Keratinocyte (primary cell): ENCODE data around the gene DKC1. TPM values are rescaled to one million over a fixed set of nuclear protein-coding genes. Genes with fewer than 3 reads are reported as not detected.

Experiments used
- DNase-seq: peaks from one replicate; pipeline ENCODE4 v3.0.0-alpha.2; 2011; ENCODE audit warnings: low read depth, missing footprints, low spot score
- FAIRE-seq: peaks from 2 replicates; lab custom pipeline; 2011; peaks lifted over from hg19 to GRCh38; lab: Jason Lieb, UNC
- H2AFZ ChIP-seq: 2 replicates; pipeline ENCODE4 v1.6.0; 2012; ENCODE audit warnings: low read length, control low read depth, inconsistent platforms; ENCODE audit not compliant: control insufficient read depth
- H3K27ac ChIP-seq: 2 replicates; pipeline ENCODE4 v1.5.1; 2011; ENCODE audit warnings: low read length; ENCODE audit not compliant: control insufficient read depth, insufficient read depth
- H3K27me3 ChIP-seq: 3 replicates; pipeline ENCODE4 v1.6.0; 2011; ENCODE audit warnings: low read length; ENCODE audit not compliant: control insufficient read depth, insufficient read depth; ENCODE audit errors: extremely low read depth
- H3K36me3 ChIP-seq, 2 experiments: 2 replicates in 1 of 2; 3 replicates in 1 of 2; pipeline ENCODE4 v1.5.1; 2011; ENCODE audit warnings: low read length in 2 of 2, mild to moderate bottlenecking in 1 of 2; ENCODE audit not compliant: control insufficient read depth in 2 of 2, insufficient read depth in 2 of 2; ENCODE audit errors: extremely low read depth in 1 of 2
- H3K4me1 ChIP-seq: 3 replicates; pipeline ENCODE4 v1.5.1; 2011; ENCODE audit warnings: low read length; ENCODE audit not compliant: control insufficient read depth, insufficient read depth; ENCODE audit errors: extremely low read depth
- H3K4me2 ChIP-seq: 3 replicates; pipeline ENCODE4 v1.6.0; 2011; ENCODE audit warnings: low read depth, low read length; ENCODE audit not compliant: control insufficient read depth, insufficient read depth; ENCODE audit errors: extremely low read depth
- H3K4me3 ChIP-seq, 3 experiments: fragments of 200-600 bp in 1 of 3; sonication (generic) in 1 of 3; 2 replicates in 2 of 3; 3 replicates in 1 of 3; pipeline ENCODE4 v1.5.1; 2011 to 2016; ENCODE audit warnings: low read length in 3 of 3, mild to moderate bottlenecking in 3 of 3, control low read depth in 2 of 3, inconsistent platforms in 1 of 3, low read depth in 1 of 3, mixed read lengths in 1 of 3, mixed run types in 1 of 3, moderate library complexity in 1 of 3; ENCODE audit not compliant: control insufficient read depth in 2 of 3, insufficient read depth in 2 of 3; ENCODE audit errors: extremely low read depth in 1 of 3
- H3K79me2 ChIP-seq: 2 replicates; pipeline ENCODE4 v1.6.0; 2012; ENCODE audit warnings: low read length; ENCODE audit not compliant: control insufficient read depth, insufficient read depth
- H3K9ac ChIP-seq: 3 replicates; pipeline ENCODE4 v1.6.0; 2011; ENCODE audit warnings: low read length; ENCODE audit not compliant: control insufficient read depth, insufficient read depth; ENCODE audit errors: extremely low read depth
- H3K9me1 ChIP-seq: 3 replicates; pipeline ENCODE4 v1.6.0; 2011; ENCODE audit warnings: low read length; ENCODE audit not compliant: control insufficient read depth, insufficient read depth; ENCODE audit errors: extremely low read depth
- H3K9me3 ChIP-seq: 2 replicates; pipeline ENCODE4 v1.5.1; 2012; ENCODE audit warnings: low read depth, low read length; ENCODE audit not compliant: control insufficient read depth
- H4K20me1 ChIP-seq: 3 replicates; pipeline ENCODE4 v1.6.0; 2011; ENCODE audit warnings: low read length; ENCODE audit not compliant: control insufficient read depth, insufficient read depth; ENCODE audit errors: extremely low read depth
- EZH2 ChIP-seq: IDR thresholded peaks from one replicate; pipeline ENCODE4 v1.6.1; 2012; ENCODE audit warnings: inconsistent platforms, mild to moderate bottlenecking, low read length, moderate library complexity
- dilution Hi-C: fragments of 300-500 bp; cut with MboI; formaldehyde crosslinking; loops from one replicate; pipeline ENCODE4 v1.7.0; 2020; ENCODE audit warnings: low sequenced_read_pairs; ENCODE audit not compliant: extremely low pct_ligation_motif_present
- polyA plus RNA-seq, 5 experiments: library from polyadenylated mRNA; depleted of rRNA in 3 of 5; stranded (reverse) in 3 of 5; stranded (forward) in 1 of 5; unstranded in 1 of 5; fragments of >200 nt; gene quantifications; 1 replicate in 1 of 5; 2 replicates in 3 of 5; 3 replicates in 1 of 5; pipeline versions ENCODE4 v1.2.1 to v1.2.3, GENCODE V29; 2011 to 2012; ENCODE audit warnings: missing spikeins in 2 of 5, low read depth in 1 of 5, low replicate concordance in 1 of 5
- TF ChIP-seq, protein P1 (sequence below), 3 experiments: IDR thresholded peaks in 1 of 3; conservative IDR thresholded peaks in 1 of 3; optimal IDR thresholded peaks in 1 of 3; 2 replicates in 2 of 3; 3 replicates in 1 of 3; pipeline versions ENCODE3 to v1.5.1; 2011; ENCODE audit warnings: low read length in 3 of 3, mild to moderate bottlenecking in 3 of 3, moderate library complexity in 2 of 3, control low read depth in 1 of 3, inconsistent platforms in 1 of 3; ENCODE audit not compliant: insufficient read depth in 2 of 3; ENCODE audit errors: extremely low read depth in 1 of 3

The DKC1 gene
- polyA plus RNA-seq, 1 donor (not counting 4 experiments of a cell fraction or from before 2014, with no cell fraction given): 80.7 TPM

DNA sequence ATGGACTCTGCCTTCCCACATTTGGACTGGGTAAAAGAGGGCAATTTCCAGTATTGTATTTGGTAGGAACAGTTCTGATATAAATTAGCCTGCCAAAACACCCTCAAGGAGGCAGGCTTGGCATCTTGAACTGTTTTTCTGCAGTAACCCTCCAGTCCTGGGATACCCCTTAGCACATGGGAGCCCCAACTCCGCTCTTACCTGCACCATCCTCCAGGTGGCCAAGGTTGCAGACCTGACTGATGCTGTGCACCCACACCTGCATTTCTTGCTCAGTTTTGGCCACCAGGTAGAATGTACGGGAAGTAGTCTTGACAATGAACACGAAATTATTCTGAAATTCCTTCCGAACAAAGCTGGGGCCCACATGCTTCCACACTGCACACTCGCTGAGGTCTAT is 46.8 kb upstream of the DKC1 start:
- H3K4me2 ChIP-seq: no peak overlapping the region
- no peak overlapping the region for H2AFZ ChIP-seq
- no peaks in the 10 kb centered on the region for H3K79me2 ChIP-seq
- FAIRE-seq (no peak), DNase-seq (no peak)
- H3K9me3 ChIP-seq: no peaks in the 10 kb centered on the region
- H4K20me1 ChIP-seq: no peaks in the 10 kb centered on the region
- no peaks in the 10 kb centered on the region for H3K36me3 ChIP-seq
- H3K27me3 ChIP-seq: no peaks in the 10 kb centered on the region
- TF ChIP-seq EZH2: no peak
- TF ChIP-seq, protein P1, sequence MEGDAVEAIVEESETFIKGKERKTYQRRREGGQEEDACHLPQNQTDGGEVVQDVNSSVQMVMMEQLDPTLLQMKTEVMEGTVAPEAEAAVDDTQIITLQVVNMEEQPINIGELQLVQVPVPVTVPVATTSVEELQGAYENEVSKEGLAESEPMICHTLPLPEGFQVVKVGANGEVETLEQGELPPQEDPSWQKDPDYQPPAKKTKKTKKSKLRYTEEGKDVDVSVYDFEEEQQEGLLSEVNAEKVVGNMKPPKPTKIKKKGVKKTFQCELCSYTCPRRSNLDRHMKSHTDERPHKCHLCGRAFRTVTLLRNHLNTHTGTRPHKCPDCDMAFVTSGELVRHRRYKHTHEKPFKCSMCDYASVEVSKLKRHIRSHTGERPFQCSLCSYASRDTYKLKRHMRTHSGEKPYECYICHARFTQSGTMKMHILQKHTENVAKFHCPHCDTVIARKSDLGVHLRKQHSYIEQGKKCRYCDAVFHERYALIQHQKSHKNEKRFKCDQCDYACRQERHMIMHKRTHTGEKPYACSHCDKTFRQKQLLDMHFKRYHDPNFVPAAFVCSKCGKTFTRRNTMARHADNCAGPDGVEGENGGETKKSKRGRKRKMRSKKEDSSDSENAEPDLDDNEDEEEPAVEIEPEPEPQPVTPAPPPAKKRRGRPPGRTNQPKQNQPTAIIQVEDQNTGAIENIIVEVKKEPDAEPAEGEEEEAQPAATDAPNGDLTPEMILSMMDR (optimal IDR thresholded peaks at IDR 0.05 in 1 of 3, IDR thresholded peaks at IDR 0.05 in 1 of 3, conservative IDR thresholded peaks at IDR 0.05 in 1 of 3; ENCODE audit: extremely low read depth in 1 of 3, insufficient read depth in 2 of 3, low read length in 3 of 3): peak in 2 of 3 experiments; percentile 2 to 33
- no peak overlapping the region for H3K4me3 ChIP-seq
- dilution Hi-C loops: no loop called here
- no peaks in the 10 kb centered on the region for H3K9me1 ChIP-seq
- H3K27ac ChIP-seq: no peak overlapping the region
- H3K4me1 ChIP-seq: peaks cover 9% of the 10 kb centered on the region
- no peak overlapping the region for H3K9ac ChIP-seq

DNA sequence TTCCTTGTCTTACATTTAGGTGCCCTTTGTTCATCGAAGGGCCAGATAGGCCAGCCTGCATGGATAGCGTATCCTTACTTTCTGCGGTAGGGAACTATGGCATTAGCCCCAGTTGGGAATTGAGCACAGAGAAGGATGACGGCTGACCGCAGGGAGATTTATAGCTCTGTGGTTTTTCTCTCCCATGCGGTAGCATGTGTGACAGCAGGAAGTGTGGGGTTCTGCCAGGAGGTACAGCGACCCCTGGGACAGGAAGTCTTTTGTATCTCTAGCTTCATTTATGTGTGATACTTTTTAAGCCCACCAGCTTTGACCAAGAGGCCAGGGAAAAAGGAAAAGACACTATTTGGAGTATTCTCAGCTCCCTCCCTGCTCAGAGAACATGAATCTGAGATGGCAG is 44.8 kb upstream of the DKC1 start:
- H2AFZ ChIP-seq: no peak overlapping the region
- TF ChIP-seq EZH2: no peak
- TF ChIP-seq, protein P1 (optimal IDR thresholded peaks at IDR 0.05 in 1 of 3, IDR thresholded peaks at IDR 0.05 in 1 of 3, conservative IDR thresholded peaks at IDR 0.05 in 1 of 3; ENCODE audit: extremely low read depth in 1 of 3, insufficient read depth in 2 of 3, low read length in 3 of 3): no peak
- no peaks in the 10 kb centered on the region for H3K79me2 ChIP-seq
- no peak overlapping the region for H3K4me3 ChIP-seq
- H3K27me3 ChIP-seq: no peaks in the 10 kb centered on the region
- no peak overlapping the region for H3K4me2 ChIP-seq
- dilution Hi-C loops: no loop called here
- peaks cover 3% of the 10 kb centered on the region for H3K9me3 ChIP-seq
- H3K4me1 ChIP-seq: peaks cover 5% of the 10 kb centered on the region
- no peaks in the 10 kb centered on the region for H3K36me3 ChIP-seq
- H3K9ac ChIP-seq: no peak overlapping the region
- H3K9me1 ChIP-seq: no peaks in the 10 kb centered on the region
- no peak overlapping the region for H3K27ac ChIP-seq
- no peaks in the 10 kb centered on the region for H4K20me1 ChIP-seq
- no peak for DNase-seq
- FAIRE-seq: no peak
